ENCODE data around the gene VTN. TPM values are rescaled to one million over a fixed set of nuclear protein-coding genes. Genes with fewer than 3 reads are reported as not detected.

Gene VTN
- total RNA-seq, 2 donors from 2014 or later, result 1.8 to 5.4 TPM

Small RNA genes lying within 50 kb of the gene (microRNA-seq; reads per million reads assigned to microRNA genes)
- 0.78 to 0.97 reads per million in 2 donors for gene MIR4723 (ENCODE audit: borderline microRNAs expressed in 2 of 2)

Other genes with a start within 250 kb of the VTN start
- 1 to 10 TPM; 2.7 to 4.3 TPM for gene TMEM97, start 51.1 kb downstream of the VTN start, total RNA-seq
- 10 to 100 TPM; 28.3 to 34.9 TPM for gene IFT20, start 34.8 kb downstream of the VTN start, total RNA-seq
- 10 to 100 TPM; 39.7 to 45.9 TPM for gene TNFAIP1, start 34.5 kb downstream of the VTN start, total RNA-seq
- 10 to 100 TPM; 53.5 to 54.4 TPM for gene POLDIP2, start 12.8 kb downstream of the VTN start, total RNA-seq
- not detected for gene SEBOX, start 5.1 kb downstream of the VTN start, total RNA-seq
- gene SARM1, start 1.4 kb upstream of the VTN start, total RNA-seq, result 10 to 100 TPM; 15.0 to 16.1 TPM
- 10 to 100 TPM in 1 of 2 donors, 1 to 10 TPM in 1; 6.0 to 10.6 TPM for gene SLC46A1, start 35.9 kb upstream of the VTN start, total RNA-seq
- gene SLC13A2, start 103.3 kb upstream of the VTN start, total RNA-seq, result under 1 TPM in 1 of 2 donors, not detected in 1; 0.14 TPM
- gene FOXN1, start 136.0 kb upstream of the VTN start, total RNA-seq, result not detected
- 10 to 100 TPM; 12.9 to 15.6 TPM for gene UNC119, start 182.3 kb upstream of the VTN start, total RNA-seq
- 10 to 100 TPM; 27.6 to 33.8 TPM for gene PIGS, start 201.2 kb upstream of the VTN start, total RNA-seq
- gene ALDOC, start 206.6 kb upstream of the VTN start, total RNA-seq, result 1 to 10 TPM; 6.9 to 8.4 TPM
- gene SPAG5, start 228.7 kb upstream of the VTN start, total RNA-seq, result 1 to 10 TPM; 1.8 to 1.9 TPM
- 10 to 100 TPM in 1 of 2 donors, 1 to 10 TPM in 1; 4.7 to 10.1 TPM for gene RSKR, start 243.9 kb upstream of the VTN start, total RNA-seq